ENCODE results near the gene LYL1. TPM values are rescaled to one million over a fixed set of nuclear protein-coding genes. Genes with fewer than 3 reads are reported as not detected.

The LYL1 gene
- total and polyA plus RNA-seq, 2 of the 13 experiments (the other 11 are each of a cell fraction or from before 2014, with no cell fraction given), result 0.75 to 0.92 TPM

GRCh38 chr19:13095934-13096927 is 6.4 kb downstream of the LYL1 start (continued):
- TF ChIP-seq, protein P1, sequence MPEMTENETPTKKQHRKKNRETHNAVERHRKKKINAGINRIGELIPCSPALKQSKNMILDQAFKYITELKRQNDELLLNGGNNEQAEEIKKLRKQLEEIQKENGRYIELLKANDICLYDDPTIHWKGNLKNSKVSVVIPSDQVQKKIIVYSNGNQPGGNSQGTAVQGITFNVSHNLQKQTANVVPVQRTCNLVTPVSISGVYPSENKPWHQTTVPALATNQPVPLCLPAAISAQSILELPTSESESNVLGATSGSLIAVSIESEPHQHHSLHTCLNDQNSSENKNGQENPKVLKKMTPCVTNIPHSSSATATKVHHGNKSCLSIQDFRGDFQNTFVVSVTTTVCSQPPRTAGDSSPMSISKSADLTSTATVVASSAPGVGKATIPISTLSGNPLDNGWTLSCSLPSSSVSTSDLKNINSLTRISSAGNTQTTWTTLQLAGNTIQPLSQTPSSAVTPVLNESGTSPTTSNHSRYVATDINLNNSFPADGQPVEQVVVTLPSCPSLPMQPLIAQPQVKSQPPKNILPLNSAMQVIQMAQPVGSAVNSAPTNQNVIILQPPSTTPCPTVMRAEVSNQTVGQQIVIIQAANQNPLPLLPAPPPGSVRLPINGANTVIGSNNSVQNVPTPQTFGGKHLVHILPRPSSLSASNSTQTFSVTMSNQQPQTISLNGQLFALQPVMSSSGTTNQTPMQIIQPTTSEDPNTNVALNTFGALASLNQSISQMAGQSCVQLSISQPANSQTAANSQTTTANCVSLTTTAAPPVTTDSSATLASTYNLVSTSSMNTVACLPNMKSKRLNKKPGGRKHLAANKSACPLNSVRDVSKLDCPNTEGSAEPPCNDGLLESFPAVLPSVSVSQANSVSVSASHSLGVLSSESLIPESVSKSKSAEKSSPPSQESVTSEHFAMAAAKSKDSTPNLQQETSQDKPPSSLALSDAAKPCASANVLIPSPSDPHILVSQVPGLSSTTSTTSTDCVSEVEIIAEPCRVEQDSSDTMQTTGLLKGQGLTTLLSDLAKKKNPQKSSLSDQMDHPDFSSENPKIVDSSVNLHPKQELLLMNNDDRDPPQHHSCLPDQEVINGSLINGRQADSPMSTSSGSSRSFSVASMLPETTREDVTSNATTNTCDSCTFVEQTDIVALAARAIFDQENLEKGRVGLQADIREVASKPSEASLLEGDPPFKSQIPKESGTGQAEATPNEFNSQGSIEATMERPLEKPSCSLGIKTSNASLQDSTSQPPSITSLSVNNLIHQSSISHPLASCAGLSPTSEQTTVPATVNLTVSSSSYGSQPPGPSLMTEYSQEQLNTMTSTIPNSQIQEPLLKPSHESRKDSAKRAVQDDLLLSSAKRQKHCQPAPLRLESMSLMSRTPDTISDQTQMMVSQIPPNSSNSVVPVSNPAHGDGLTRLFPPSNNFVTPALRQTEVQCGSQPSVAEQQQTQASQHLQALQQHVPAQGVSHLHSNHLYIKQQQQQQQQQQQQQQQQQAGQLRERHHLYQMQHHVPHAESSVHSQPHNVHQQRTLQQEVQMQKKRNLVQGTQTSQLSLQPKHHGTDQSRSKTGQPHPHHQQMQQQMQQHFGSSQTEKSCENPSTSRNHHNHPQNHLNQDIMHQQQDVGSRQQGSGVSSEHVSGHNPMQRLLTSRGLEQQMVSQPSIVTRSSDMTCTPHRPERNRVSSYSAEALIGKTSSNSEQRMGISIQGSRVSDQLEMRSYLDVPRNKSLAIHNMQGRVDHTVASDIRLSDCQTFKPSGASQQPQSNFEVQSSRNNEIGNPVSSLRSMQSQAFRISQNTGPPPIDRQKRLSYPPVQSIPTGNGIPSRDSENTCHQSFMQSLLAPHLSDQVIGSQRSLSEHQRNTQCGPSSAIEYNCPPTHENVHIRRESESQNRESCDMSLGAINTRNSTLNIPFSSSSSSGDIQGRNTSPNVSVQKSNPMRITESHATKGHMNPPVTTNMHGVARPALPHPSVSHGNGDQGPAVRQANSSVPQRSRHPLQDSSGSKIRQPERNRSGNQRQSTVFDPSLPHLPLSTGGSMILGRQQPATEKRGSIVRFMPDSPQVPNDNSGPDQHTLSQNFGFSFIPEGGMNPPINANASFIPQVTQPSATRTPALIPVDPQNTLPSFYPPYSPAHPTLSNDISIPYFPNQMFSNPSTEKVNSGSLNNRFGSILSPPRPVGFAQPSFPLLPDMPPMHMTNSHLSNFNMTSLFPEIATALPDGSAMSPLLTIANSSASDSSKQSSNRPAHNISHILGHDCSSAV (CRISPR knock-in tag; IDR thresholded peaks at IDR 0.05; ENCODE audit: borderline replicate concordance), result no peak
- TF ChIP-seq AGO1 (IDR thresholded peaks at IDR 0.05; ENCODE audit: low read depth, low read length, poor library complexity, severe bottlenecking) (no peak), HIVEP1 (CRISPR knock-in tag; IDR thresholded peaks at IDR 0.05) (no peak), ZNF7 (CRISPR knock-in tag; IDR thresholded peaks at IDR 0.05) (no peak), ZNF33A (CRISPR knock-in tag; IDR thresholded peaks at IDR 0.05; ENCODE audit: borderline replicate concordance) (no peak), LRRFIP1 (CRISPR knock-in tag; conservative IDR thresholded peaks at IDR 0.05) (no peak), ZKSCAN5 (CRISPR knock-in tag; IDR thresholded peaks at IDR 0.05) (no peak), SP1 (IDR thresholded peaks at IDR 0.05) (no peak), SP1 (CRISPR knock-in tag; IDR thresholded peaks at IDR 0.05) (no peak)
- TF ChIP-seq, protein P2, sequence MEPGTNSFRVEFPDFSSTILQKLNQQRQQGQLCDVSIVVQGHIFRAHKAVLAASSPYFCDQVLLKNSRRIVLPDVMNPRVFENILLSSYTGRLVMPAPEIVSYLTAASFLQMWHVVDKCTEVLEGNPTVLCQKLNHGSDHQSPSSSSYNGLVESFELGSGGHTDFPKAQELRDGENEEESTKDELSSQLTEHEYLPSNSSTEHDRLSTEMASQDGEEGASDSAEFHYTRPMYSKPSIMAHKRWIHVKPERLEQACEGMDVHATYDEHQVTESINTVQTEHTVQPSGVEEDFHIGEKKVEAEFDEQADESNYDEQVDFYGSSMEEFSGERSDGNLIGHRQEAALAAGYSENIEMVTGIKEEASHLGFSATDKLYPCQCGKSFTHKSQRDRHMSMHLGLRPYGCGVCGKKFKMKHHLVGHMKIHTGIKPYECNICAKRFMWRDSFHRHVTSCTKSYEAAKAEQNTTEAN (CRISPR knock-in tag; conservative IDR thresholded peaks at IDR 0.05), result 0 out of 2 replicates have a peak, but pooled peaks have one; percentile 30
